ENCODE measurements around the gene CELF2.
"Not testable (repeated sequence)": the region's sequence is repeated elsewhere in the genome, so short reads cannot be mapped to it uniquely, and the experiment has no call there.

CELF2 gene

DNA sequence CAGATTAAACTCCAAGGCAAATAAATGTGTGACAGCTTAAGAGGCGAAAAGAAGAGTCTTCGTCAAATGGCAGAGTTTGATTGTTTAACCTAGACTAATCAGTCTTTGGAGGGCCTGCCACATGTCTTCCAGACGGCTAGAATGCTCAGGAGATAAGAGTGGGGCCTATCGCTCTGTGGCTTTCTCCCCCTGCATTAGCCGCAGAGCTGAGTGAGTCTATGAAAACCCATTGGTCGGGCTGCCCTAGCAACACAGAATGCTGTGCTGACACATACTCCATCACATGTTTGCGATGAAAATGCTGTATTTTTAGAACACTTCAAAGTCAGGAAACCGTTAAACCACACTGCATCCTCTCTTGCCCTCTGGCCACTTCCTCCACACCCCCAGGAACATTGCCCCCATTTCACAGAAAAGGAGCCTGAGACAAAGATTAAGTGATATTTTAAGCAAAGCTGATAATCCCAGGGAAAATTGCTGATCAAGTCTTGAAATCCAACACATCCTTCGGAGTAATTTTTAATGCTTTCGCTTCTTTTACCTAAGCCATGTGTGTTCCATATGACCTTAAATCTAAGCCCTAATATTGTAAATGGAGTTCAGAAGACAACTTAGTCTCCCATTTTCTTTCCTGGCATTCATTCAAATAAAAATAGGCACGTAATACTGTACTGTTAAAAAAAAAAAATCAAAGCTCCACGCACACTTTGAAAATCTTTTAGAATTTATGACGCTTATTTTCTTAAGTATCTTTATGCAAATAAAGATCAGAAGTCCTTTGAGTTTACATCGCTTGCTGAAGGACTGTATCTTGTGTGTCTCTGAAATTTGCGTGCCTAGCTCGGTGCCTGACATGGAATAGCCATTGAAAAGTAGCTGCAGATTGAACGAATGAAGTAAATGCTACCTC is 161.2 kb downstream of the CELF2 start:
- no peak for DNase-seq

DNA sequence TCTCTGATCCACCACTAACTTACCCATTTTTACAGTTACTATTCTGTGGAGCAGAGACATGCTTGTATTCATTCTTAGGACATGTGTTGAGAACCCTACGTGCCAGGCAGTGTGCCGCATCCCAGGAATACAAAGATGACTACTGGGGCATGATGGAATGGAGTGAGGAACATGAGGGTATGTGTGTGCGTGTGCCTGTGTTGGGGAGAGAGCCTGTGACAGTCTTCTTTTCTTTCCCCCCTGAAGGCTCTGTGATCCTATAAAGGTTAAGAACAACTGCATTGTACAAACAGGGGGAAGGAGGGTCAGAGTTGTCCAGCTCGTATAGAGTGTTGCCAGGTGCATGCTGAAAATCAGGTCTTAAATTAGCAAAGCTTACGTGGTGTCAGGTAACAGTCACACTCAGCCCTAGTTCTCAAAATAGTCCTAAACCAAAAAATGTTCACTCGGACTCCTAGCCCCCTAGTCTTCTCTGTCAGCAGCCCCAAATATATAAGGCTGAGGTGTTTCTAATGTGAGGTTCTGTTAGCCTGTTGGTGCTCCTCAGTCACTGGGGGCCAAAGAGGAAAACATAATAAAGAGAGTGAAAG is 161.9 kb downstream of the CELF2 start:
- no peak for DNase-seq

DNA sequence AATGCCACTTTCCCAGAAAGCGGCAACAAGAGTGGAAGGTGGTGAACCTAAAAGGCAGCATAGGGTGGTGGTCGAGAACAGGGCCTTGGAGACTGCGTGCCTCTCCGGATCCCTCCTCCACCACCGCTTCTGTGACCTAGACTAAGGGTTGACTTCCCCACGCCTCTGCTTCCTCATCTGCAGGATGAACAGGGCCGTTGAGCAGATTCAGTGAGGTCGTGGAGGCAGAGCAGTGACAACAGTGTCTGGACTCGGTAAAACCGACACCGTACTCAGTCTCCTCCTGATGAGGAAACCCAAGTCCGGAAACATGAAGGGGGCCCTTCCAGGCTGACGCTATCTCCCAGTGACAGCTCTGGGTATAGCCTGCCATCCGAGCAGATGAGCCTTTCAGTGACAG is 162.6 kb downstream of the CELF2 start:
- no peak for DNase-seq

DNA sequence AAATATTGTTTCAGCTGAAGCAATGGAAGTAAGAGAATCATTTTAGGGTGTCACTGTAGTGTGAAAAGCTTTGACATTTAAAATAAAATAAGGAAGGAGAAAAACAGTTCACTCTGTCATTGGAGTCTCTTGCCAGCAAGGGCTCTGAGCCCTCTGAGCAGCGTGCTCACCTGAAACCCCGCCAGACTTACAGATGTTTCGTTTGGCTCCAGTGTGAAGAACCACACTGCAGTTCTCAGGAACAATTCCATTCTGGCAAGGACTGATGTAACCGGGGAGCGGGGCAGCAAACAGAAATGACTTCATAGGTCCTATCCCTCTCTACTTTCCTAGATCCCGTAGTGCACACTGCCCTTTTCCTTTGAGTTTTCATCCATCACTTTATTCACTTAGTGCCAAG is 164.3 kb downstream of the CELF2 start:
- no peak for DNase-seq

DNA sequence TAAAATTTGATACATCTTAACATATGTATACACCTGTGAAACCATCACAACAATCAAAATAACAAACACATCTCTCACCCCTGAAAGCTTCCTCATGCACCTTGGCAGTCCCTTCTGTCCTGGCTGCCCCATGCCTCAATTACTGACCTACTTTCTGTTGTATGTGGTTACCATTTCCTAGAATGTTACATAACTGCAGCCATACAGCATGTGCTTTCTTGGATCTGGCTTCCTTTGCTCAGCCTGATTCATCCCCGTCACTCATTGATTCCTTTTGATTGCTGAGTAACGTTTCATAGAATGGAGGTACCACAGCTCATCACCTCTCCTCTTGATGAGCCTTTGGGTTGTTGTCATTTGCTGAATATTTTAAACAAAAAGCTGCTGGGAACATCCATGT is 165.3 kb downstream of the CELF2 start:
- no peak for DNase-seq

DNA sequence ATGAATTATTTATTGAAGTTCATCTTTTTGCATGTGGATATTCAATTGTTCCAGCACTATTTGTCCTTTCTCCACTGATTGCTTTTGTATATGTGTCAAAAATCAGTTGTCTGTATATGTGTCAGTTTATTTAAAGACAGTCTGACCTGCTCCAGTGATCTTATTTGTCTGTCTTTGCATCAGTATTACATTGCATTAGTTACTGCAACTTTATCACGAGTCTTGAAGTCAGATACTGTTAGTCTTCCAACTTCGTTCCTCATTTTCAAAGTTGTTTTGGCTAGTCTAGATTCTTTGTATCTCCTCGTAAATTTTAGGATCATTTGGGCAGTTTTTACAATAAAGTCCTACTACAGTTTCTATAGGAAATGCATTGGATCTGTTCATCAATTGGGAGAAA is 166.4 kb downstream of the CELF2 start:
- DNase-seq, result no peak

DNA sequence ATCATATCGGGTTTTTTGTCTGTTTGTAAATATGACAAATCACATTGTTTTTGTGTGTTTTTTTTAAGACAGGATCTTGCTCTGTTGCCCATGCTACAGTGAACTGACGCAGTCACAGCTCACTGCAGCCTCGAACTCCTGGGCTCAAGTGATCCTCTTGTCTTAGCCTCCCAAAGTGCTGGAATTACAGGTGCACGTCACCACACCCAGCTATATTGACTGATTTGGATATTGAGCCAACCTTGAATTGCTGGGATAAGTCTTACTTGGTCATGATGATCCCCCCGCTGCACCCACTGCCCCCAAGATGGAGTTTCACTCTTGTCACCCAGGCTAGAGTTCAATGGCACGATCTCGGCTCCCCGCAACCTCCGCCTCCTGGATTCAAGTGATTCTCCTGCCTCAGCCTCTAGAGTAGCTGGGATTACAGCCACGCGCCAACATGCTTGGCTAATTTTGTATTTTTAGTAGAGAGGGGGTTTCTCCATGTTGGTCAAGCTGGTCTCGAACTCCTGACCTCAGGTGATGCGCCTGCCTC is 167.5 kb downstream of the CELF2 start:
- DNase-seq, result not testable (repeated sequence)

DNA sequence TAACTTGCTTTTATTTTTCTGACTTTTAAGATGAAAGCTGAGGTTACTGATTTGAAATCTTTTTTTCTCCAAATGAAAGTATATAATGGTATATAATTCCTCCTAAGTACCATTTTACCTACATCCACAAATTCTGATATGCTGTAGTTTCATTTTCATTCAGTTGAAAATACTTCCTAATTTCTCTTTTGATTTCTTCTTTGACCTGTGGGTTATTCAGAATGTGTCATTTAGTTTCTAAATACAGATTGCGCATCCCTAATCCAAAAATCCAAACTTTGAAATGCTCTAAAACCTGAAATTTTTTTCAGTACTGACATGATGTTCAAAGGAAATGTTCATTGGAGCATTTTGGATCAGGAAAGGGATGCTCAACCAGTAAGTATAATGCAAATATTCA is 168.7 kb downstream of the CELF2 start:
- no peak for DNase-seq

DNA sequence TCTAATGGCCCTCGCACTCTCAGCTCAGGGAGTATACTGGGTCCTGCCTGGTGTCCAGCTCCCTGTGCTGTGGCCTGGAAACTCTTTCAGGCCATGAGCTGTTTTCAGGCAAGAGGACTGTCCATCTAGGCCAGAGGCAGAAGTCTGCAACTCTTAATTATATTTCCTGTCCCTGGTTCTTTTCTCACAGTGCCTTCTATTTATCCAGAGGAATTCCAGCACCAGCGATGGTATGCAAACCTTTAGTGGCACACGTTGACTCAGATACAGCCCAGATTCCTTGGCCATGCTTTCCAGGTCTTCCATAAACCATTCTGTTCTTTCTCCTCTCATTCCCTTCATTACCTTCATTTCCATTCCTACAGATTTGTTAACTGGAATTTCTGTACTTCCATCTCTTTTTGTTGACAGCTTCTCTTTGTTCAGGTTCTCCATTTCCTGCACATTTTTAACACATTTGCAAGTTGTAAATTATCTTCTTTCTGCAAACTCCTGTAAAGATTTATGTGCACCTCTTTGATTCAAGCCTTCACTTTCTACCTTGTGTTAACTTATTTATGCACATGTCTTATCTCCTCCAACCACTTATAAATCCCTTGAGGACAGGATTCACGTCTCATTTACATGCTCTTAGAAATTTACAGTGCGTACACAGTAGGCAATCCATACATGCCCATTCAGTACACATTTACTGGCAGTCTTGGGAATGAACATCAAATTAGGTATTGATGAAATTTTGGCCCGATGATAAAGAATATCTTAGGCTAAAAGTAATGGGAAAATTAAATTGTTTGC is 172.1 kb downstream of the CELF2 start:
- no peak for DNase-seq

DNA sequence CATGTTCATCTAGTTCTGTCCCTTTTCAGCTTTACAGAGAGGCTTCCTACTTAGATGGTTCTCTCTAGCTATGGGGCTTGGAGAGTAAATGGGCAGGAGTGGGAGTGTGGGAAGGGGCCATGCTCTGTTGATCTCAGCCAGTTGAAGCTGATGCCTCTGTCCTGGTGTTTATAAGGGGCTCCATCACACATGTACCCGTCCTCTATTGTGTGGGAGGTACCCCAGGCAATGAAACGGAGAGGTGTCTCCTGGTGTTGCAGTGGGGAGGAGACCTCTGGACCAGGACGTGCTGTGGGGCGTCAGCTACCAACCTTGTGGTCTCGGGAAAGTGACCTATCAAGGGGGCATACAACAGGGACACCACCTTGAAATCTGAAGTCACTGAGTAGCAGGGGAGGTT is 173.5 kb downstream of the CELF2 start:
- no peak for DNase-seq

DNA sequence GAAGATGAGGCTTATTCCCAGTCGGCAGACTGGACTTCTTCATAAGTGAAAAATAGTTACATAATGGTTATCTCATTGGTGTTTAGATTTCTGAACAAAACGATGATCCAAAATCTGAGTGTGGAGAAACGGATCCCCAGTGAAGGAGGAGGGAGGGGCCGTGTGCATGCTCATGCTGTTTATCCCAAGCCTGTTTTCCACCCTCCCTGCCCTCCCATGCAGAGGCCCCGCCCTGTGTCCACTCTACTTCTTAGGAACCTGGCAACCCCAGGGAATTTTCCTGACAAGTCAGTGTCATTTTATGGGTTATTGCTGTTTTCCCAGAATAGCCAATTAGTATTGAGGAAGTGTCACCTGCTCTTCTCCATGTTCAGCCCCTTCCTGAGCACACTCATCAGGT is 174.0 kb downstream of the CELF2 start:
- DNase-seq, result no peak

DNA sequence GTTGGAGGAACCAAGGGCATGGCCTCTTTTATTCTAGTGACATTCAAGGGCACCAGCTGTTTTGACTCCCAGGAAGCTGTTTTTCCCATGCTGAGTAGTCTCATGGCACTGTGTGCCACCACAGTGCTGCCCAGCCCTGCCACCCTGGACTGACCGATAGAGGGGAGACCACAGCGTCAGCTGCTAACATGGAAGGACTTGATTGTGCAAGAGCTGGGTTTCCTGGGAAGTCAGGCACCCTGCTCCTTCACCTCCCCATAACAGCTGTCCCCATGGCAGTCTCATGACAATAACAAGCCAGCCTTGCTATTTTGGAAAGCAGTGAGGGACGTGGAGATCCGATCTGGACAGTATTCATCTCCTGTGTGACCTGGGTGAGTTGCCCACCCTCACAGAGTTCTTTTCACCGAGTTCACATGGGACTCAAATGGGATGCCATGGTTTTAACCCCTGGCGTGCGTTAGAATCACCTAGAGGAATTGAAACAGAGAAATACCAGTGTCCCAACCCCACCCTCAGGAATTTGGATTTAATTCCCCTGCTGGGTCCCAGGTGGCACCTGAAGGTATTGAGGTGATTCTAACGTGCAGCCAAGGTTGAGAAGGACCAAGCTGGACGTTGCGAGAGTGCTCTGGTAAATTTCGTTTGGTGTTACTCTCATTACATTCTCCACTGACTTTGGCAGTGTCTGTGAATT is 174.8 kb downstream of the CELF2 start:
- no peak for DNase-seq

DNA sequence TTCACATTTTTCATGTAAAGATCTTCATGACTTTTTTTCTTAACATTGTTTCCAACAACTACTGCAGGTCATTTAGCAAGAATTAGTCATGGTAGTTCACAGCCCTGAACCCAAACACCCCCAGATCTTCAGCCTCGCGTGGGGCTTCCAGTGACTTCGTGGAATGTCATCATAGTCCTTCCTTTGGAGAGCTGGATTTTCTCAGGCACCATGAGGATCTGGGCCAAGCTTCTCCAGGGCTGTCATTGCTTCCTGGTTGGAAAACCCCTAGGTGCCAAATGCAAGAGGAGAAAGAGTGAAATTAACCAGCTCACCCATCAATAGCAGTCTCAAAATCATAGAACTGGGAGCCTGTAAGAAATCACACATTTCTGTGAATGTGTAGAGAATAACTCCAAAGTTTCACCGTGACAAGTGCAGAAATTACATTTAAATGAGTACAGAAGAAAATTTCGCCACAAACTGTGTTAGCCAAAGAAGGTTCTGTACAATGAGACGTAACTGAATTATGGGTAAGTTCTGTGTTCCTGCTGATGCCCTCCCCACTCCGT is 175.4 kb downstream of the CELF2 start:
- no peak for DNase-seq

DNA sequence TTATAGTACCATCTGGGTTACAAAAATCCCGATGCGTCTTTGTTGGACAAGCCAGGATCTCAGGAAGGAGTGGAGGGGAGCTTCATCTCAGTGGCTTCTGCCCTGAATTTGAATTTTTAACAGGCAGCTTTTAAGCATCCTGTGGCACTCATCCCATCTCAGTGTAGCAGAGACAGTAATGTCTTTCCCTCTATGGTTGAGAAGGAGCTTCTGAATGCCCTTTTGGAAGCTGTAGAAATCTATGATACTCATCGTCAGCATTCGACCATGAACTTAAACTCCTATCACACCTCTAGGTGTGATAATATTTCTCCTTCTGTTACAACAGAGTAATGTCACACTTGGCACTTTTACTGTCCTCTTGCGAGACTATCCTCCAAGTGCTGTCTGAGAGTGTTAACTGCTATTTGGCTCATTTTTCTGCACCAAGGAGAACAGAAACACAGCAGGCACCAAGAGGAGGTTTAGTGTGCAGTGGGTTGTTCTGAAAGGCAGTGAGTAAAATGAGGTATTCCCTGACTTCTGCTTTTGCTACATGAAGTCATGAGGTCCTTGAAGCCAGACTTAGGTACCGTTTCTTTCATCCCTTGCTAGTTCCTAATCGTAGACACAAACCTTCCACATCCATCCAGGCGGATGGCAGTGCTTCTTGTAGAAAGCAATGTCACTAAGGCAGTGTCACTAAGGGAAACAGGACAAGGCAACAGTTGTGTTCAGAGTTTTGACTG is 177.4 kb downstream of the CELF2 start:
- DNase-seq, result peak; percentile 7

DNA sequence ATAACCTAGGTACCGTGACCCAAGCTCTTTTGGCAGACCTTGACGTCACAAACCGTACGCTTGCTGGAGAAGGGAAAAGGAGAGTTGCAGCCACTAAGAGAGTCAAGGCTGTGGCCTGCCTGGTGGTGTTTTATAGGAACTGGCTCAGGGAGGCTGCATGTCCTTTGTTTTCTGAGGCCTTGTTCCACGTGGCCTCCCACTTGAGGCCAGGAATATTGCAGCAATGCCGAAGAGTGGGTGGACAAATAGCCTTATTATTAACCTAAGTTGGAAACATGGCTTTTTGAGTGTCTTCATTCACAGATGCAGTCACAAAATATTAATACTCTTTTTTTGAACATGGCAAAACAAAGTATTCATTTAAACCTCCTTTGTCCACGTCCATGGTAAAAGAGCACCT is 178.0 kb downstream of the CELF2 start:
- no peak for DNase-seq

DNA sequence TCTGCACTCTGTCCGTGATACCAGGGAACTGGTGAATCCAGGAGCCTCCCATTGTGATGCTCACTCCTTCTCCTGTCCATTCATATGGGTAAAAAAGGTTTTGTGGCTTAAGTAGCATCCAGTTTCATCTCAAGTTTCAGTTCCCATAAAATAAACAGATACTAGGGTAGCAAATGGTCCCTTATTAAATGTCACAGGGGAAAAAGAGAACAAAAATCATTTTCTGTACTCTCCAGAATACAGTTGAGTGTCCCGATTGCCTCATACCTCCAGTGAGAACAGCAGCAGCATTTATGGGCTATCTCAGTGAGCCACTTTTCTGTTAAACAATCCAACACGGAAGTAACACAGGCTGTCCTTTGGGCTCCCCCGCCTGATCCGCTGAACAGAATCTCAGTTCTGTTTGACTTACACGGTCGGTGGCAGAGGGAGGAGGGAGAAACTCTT is 179.6 kb downstream of the CELF2 start:
- DNase-seq, result no peak

DNA sequence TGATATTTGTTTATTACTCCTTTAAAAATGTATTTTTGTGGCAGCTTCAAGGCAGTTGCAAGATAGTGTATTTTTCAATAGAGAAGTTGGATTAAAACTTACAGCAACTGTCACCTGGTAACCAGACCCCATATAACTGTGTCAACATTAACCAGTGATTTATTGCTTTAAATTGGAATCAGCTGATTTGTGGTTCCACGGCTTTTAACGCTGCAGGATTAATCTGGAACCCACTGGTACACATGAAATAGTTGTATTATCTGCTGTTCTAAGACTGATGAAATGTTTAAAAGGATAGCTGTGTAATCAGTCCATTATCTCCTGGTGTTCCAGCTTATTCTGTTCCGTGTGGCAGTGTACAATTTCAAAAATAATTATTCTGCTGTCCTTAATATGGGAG is 180.2 kb downstream of the CELF2 start:
- DNase-seq, result no peak

DNA sequence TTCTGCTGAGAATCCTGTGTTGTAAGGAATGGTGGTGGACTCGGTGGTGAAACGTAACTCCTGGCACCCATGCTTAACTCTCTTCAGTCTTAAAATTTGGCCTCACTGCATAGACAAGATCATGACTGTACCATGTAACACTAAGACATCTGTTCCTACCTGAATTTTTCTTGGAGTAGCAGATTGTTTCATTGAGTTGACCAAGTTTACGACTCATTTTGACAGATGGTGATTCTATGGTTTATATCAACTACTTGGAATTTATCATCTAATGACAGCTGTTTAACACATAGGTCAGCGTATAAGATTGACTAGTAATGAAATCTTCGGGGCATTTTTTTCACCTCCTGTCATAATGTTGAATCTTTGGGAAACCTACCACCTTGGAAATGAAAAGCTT is 184.2 kb downstream of the CELF2 start:
- DNase-seq, result no peak

DNA sequence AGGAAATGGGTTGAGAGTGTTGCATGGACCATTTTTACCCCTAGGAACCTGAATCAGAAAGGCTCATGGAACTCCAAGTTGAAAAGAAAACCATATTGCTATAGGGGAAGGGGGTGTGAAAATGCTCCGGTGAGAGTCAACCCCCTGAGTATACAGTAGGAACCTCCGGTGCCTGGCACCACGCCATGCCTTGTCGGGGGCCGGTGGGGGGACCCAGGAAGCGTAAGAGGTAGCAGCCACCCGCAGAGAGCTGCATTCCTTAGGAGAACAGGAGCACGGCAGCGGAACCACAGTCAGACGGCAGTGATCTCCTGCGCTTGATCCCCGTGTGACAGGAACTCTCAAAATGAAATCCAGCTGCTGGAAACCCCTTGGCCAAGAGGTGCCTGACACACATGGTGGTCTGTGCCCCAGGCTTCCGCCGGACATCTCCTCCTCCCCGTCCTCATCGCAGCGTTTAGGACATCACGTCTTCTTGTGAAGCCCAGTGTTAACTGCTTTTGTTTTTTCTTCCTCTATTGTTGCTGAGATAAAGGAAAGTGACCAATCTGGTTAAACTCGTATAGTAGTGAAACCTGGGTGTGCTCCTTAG is 186.8 kb downstream of the CELF2 start:
- DNase-seq, result no peak

DNA sequence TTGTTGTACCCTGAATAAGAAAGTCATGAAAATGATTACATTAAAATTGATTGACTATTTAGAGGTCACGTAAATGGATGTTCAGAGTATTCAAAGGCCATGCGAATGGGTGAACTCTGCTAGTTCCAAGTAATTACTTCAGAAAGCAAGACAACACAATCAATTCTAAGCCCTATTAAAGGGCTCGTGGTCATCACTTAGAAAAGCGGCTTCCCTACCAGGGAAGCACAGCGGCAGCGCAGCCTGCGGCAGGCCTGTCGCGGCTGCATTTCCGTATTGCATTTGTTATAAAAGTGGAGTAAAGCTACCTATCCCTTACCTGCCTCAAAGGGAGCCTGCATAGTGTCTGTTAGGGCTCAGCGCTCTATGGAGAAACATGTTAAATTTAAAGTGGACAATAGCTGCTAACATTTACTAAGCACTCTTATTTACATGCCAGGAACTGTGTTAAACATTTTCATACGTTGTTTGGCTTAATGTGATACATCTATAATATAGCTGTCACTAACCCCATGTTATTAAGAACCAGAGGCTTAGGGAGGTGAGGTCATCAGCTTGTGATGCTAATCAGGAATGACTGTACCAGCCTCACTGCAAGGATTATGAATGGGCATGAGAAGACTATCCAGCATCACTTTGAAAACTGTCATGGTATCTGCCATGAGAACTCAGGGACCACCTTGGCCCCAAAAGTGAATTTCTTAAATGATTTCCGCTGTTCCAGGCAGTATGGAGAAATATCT is 187.5 kb downstream of the CELF2 start:
- DNase-seq, result no peak

Data from midbrain (tissue), 1 donor.